ENCODE measurements around the gene PRKD1. TPM values are rescaled to one million over a fixed set of nuclear protein-coding genes. Genes with fewer than 3 reads are reported as not detected.

PRKD1 gene
- total and polyA plus RNA-seq, 2 of the 13 experiments (the other 11 are each of a cell fraction or from before 2014, with no cell fraction given) = 0.22 to 1.3 TPM

DNA sequence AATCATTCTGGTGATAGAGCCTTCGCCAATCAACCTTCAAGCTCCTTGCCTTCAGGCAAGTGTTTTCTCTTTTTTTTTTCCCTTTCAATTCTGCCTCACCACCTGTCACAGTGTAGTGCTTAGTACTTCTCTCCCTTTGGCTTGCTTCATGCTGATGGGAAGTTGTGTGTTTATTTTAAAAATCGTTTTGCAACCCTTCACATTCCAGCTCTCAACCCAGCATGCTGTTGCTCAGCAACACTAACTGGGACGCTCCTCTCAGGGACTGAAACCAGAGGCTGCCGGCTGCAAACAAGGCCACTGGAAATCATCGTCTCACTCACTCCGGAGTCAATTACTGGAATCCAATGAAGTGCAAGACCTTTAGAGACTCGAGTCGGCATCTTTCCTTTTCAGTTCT is 342.7 kb downstream of the PRKD1 start (continued):
- TF ChIP-seq CEBPB (IDR thresholded peaks at IDR 0.05; ENCODE audit: borderline replicate concordance, low read depth, low read length) = peak; percentile 78; the same call in 1 of the 2 replicates
- no peak for TF ChIP-seq KMT2A (CRISPR knock-in tag; IDR thresholded peaks at IDR 0.05)
- TF ChIP-seq, protein P1, sequence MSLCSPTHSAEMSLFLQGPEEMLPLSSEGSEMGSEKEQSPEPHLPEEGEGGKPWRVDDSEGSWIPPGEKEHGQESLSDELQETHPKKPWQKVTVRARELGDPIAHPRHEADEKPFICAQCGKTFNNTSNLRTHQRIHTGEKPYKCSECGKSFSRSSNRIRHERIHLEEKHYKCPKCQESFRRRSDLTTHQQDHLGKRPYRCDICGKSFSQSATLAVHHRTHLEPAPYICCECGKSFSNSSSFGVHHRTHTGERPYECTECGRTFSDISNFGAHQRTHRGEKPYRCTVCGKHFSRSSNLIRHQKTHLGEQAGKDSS (CRISPR knock-in tag; IDR thresholded peaks at IDR 0.05; ENCODE audit: borderline replicate concordance, low read depth) = no peak
- TF ChIP-seq ZEB1 (IDR thresholded peaks at IDR 0.05; ENCODE audit: insufficient replicate concordance, low read depth) = no peak
- no peak for TF ChIP-seq SOX6 (IDR thresholded peaks at IDR 0.05)
- no peak for TF ChIP-seq SOX6 (CRISPR knock-in tag; IDR thresholded peaks at IDR 0.05)
- TF ChIP-seq ZSCAN30 (CRISPR knock-in tag; IDR thresholded peaks at IDR 0.05) = no peak
- TF ChIP-seq SNRNP70 (IDR thresholded peaks at IDR 0.05; ENCODE audit: low read depth, low read length) = no peak
- no peak for TF ChIP-seq RAD21 (CRISPR knock-in tag; IDR thresholded peaks at IDR 0.05)
- no peak for TF ChIP-seq ZNF672 (CRISPR knock-in tag; IDR thresholded peaks at IDR 0.05)
- TF ChIP-seq ZFP62 (CRISPR knock-in tag; IDR thresholded peaks at IDR 0.05) = no peak
- no peak for TF ChIP-seq MIXL1 (CRISPR knock-in tag; IDR thresholded peaks at IDR 0.05)
- no peak for TF ChIP-seq FOXJ3 (CRISPR knock-in tag; IDR thresholded peaks at IDR 0.05; ENCODE audit: borderline replicate concordance)
- 0 out of 2 replicates have a peak, but pooled peaks have one; percentile 10 for TF ChIP-seq SMC3 (IDR thresholded peaks at IDR 0.05; ENCODE audit: low read length)
- 0 out of 2 replicates have a peak, but pooled peaks have one; percentile 29 for TF ChIP-seq MXD4 (CRISPR knock-in tag; IDR thresholded peaks at IDR 0.05)
- TF ChIP-seq, protein P2, sequence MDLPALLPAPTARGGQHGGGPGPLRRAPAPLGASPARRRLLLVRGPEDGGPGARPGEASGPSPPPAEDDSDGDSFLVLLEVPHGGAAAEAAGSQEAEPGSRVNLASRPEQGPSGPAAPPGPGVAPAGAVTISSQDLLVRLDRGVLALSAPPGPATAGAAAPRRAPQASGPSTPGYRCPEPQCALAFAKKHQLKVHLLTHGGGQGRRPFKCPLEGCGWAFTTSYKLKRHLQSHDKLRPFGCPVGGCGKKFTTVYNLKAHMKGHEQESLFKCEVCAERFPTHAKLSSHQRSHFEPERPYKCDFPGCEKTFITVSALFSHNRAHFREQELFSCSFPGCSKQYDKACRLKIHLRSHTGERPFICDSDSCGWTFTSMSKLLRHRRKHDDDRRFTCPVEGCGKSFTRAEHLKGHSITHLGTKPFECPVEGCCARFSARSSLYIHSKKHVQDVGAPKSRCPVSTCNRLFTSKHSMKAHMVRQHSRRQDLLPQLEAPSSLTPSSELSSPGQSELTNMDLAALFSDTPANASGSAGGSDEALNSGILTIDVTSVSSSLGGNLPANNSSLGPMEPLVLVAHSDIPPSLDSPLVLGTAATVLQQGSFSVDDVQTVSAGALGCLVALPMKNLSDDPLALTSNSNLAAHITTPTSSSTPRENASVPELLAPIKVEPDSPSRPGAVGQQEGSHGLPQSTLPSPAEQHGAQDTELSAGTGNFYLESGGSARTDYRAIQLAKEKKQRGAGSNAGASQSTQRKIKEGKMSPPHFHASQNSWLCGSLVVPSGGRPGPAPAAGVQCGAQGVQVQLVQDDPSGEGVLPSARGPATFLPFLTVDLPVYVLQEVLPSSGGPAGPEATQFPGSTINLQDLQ (CRISPR knock-in tag; IDR thresholded peaks at IDR 0.05) = no peak
- no peak for TF ChIP-seq ZNF180 (CRISPR knock-in tag; IDR thresholded peaks at IDR 0.05; ENCODE audit: borderline replicate concordance, low read depth)
- TF ChIP-seq ZSCAN21 (CRISPR knock-in tag; IDR thresholded peaks at IDR 0.05; ENCODE audit: borderline replicate concordance) = no peak
- no peak for TF ChIP-seq SAP130 (CRISPR knock-in tag; IDR thresholded peaks at IDR 0.05; ENCODE audit: low read depth)
- TF ChIP-seq ZFP90 (CRISPR knock-in tag; IDR thresholded peaks at IDR 0.05; ENCODE audit: borderline replicate concordance) = no peak
- TF ChIP-seq ZNF530 (CRISPR knock-in tag; IDR thresholded peaks at IDR 0.05; ENCODE audit: low read depth) = no peak
- TF ChIP-seq HHEX (CRISPR knock-in tag; IDR thresholded peaks at IDR 0.05) = no peak
- TF ChIP-seq, protein P3, sequence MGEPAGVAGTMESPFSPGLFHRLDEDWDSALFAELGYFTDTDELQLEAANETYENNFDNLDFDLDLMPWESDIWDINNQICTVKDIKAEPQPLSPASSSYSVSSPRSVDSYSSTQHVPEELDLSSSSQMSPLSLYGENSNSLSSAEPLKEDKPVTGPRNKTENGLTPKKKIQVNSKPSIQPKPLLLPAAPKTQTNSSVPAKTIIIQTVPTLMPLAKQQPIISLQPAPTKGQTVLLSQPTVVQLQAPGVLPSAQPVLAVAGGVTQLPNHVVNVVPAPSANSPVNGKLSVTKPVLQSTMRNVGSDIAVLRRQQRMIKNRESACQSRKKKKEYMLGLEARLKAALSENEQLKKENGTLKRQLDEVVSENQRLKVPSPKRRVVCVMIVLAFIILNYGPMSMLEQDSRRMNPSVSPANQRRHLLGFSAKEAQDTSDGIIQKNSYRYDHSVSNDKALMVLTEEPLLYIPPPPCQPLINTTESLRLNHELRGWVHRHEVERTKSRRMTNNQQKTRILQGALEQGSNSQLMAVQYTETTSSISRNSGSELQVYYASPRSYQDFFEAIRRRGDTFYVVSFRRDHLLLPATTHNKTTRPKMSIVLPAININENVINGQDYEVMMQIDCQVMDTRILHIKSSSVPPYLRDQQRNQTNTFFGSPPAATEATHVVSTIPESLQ (CRISPR knock-in tag; conservative IDR thresholded peaks at IDR 0.05) = no peak
- TF ChIP-seq ZNF780A (CRISPR knock-in tag; IDR thresholded peaks at IDR 0.05) = no peak
- no peak for TF ChIP-seq ARNT (IDR thresholded peaks at IDR 0.05)
- no peak for TF ChIP-seq ZNF24 (IDR thresholded peaks at IDR 0.05)
- TF ChIP-seq KLF6 (CRISPR knock-in tag; IDR thresholded peaks at IDR 0.05) = no peak
- TF ChIP-seq FOXK1 (CRISPR knock-in tag; IDR thresholded peaks at IDR 0.05; ENCODE audit: borderline replicate concordance, low read depth) = no peak
- peak; percentile 53; the same call in 1 of the 2 replicates for TF ChIP-seq RFX1 (IDR thresholded peaks at IDR 0.05)
- no peak for TF ChIP-seq MATR3 (CRISPR knock-in tag; IDR thresholded peaks at IDR 0.05)
- TF ChIP-seq, protein P4, sequence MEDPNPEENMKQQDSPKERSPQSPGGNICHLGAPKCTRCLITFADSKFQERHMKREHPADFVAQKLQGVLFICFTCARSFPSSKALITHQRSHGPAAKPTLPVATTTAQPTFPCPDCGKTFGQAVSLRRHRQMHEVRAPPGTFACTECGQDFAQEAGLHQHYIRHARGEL (CRISPR knock-in tag; IDR thresholded peaks at IDR 0.05) = no peak

All from HepG2 (cell line).